HG02759 (cell line): ENCODE results near the gene REG3A.

Experiments
- ATAC-seq: cut with Tn5 transposase; IDR thresholded peaks from one replicate; pipeline ENCODE4 v1.9.1; 2021; ENCODE audit warnings: mild to moderate bottlenecking, moderate library complexity; ENCODE audit not compliant: unreplicated experiment

Gene REG3A

GRCh38 chr2:79122676-79123075 is 36.9 kb downstream of the REG3A start:
- ATAC-seq = no peak

- ATAC-seq = no peak
Observed at GRCh38 chr2:79120194-79120713, 39.3 kb downstream of the REG3A start, which contains the start of gene REG1A. TSS of gene REG1A (plus strand) at chr2:79120488. CDS start at chr2:79120862, 374 bp downstream.

- ATAC-seq = no peak
Observed at GRCh38 chr2:79116997-79117928, 42.3 kb downstream of the REG3A start.

- ATAC-seq = no peak
Observed at GRCh38 chr2:79114797-79115494, 44.6 kb downstream of the REG3A start.

- ATAC-seq = no peak
Observed at GRCh38 chr2:79112269-79112668, 47.3 kb downstream of the REG3A start.
